Neural crest cell (in vitro differentiated cells): ENCODE results near the gene PLSCR2. TPM values are rescaled to one million over a fixed set of nuclear protein-coding genes. Genes with fewer than 3 reads are reported as not detected.

Experiments used
- DNase-seq: peaks from one replicate; pipeline ENCODE4 v3.0.0; 2021; ENCODE audit warnings: low read depth, mixed read lengths, low spot score
- H3K27ac Mint-ChIP-seq: one replicate; pipeline ENCODE4 v1.8.0; 2021; ENCODE audit warnings: mild to moderate bottlenecking, mixed read lengths; ENCODE audit not compliant: unreplicated experiment
- H3K27me3 Mint-ChIP-seq: 2 replicates; pipeline ENCODE4 v1.8.0; 2021; ENCODE audit warnings: low read depth, mild to moderate bottlenecking, mixed read lengths
- H3K36me3 Mint-ChIP-seq: 2 replicates; pipeline ENCODE4 v1.8.0; 2021; ENCODE audit warnings: low read depth, mild to moderate bottlenecking, mixed read lengths
- H3K4me1 Mint-ChIP-seq: 2 replicates; pipeline ENCODE4 v1.8.0; 2021; ENCODE audit warnings: mixed read lengths
- H3K4me3 Mint-ChIP-seq: one replicate; pipeline ENCODE4 v1.8.0; 2021; ENCODE audit warnings: mild to moderate bottlenecking, mixed read lengths
- H3K9me3 Mint-ChIP-seq: 2 replicates; pipeline ENCODE4 v1.8.0; 2021; ENCODE audit warnings: mixed read lengths
- CTCF ChIP-seq: fragments of 200-600 bp; sonication (generic); conservative IDR thresholded peaks from 2 replicates; pipeline ENCODE4 v1.5.0; 2021; ENCODE audit warnings: antibody characterized with exemption, mild to moderate bottlenecking
- long read RNA-seq: library from polyadenylated mRNA; unstranded; transcript quantifications from one replicate; pipeline ENCODE4 v2.0.0, GENCODE V29; 2020
- total RNA-seq: library from RNA; stranded (reverse); gene quantifications from 2 replicates; pipeline ENCODE4 v1.2.1, GENCODE V29; 2021

Gene PLSCR2, protein sequence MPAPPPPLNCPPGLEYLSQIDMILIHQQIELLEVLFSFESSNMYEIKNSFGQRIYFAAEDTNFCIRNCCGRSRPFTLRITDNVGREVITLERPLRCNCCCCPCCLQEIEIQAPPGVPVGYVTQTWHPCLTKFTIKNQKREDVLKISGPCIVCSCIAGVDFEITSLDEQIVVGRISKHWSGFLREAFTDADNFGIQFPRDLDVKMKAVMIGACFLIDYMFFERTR
- not detected in 2 replicates for total RNA-seq
- long read RNA-seq, result 0 reads

GRCh38 chr3:146469150-146470017, at the start of gene PLSCR2:
Gene PLSCR2, minus strand, starts transcription at chr3:146469561. Its CDS starts 9,657 bp downstream, at chr3:146459904.
- no peak for DNase-seq
- H3K27me3 Mint-ChIP-seq, result no peaks in the 10 kb centered on the region
- H3K27ac Mint-ChIP-seq, result no peak within 1 kb of the TSS
- no peak for TF ChIP-seq CTCF
- no peaks in the 10 kb centered on the region for H3K4me1 Mint-ChIP-seq
- no peaks in the 10 kb centered on the region for H3K9me3 Mint-ChIP-seq
- no peaks in the 10 kb centered on the region for H3K36me3 Mint-ChIP-seq
- no peak within 1 kb of the TSS for H3K4me3 Mint-ChIP-seq

DNA sequence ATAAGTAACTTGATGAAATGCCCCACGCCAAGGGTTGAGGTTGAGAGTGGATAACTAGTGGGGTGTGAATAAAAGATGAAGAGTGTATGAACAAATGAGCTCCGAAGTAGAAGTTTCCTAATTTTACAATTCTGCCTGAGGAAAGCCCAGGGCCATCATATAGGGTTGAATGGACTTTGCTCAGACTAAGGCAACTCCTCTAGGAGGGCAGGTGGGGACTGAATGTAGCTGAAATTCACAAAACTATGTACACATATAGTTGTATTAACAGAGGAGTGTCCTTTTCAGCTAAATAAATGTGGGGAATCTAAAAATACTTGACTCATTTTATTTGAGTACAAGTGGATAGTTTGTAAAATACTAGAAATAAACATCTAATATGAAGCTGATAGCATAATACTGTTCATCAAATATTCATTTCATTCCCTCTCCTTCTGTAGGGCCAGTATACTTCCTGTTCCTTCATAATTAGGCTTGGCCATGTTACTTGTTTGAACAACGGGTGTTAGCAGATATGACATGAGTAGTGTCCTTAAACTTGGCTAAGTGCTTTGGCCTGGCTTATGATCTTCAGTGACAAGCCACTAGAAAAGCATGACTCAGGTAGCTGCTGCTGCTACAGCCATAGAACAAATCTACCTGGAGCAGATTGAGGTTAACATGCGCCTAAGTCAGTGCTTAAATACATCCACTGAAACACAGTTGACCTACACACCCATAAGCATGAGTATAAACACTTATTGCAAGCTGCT, 48.5 kb upstream of the PLSCR2 start:
- Mint-ChIP-seq H3K4me3 (no peak overlapping the region), H3K4me1 (peaks cover 6% of the 10 kb centered on the region), H3K27ac (no peak overlapping the region), H3K9me3 (no peaks in the 10 kb centered on the region), H3K36me3 (peaks cover 3% of the 10 kb centered on the region), H3K27me3 (no peaks in the 10 kb centered on the region)
- no peak for TF ChIP-seq CTCF
- no peak for DNase-seq

DNA sequence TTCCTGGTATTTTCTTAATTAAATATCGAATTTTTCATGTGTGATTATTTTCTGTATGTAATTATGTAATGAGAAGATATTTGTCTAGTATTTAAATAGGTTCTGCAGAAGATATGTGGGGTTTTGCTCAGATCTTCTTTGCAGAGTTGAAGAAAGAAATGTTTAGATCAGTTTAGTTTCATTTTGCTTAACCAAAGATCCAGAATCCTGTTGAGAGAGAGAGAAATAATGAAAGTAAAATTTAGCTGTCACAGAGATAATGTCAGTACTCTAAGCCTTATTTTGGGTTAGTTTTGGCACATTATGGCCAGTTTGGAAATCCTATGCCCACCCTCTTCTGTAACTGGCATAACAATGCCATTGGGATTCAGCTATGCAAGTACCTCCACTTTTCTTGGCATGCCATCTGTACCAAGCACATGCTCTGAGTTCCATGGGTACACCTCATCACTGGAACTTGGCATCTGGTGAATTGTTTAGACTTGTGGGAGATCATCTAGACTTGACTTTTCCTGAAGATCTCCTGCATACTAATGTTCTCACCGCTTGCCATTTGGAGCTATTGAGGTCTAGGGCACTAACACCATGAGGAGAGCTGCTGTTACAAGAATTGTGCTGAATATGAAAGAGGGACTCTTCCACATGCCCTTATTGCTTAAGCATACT, 44.2 kb upstream of the PLSCR2 start:
- H3K4me1 Mint-ChIP-seq, result no peaks in the 10 kb centered on the region
- no peak overlapping the region for H3K4me3 Mint-ChIP-seq
- peaks cover 5% of the 10 kb centered on the region for H3K36me3 Mint-ChIP-seq
- DNase-seq, result no peak
- no peak overlapping the region for H3K27ac Mint-ChIP-seq
- no peaks in the 10 kb centered on the region for H3K27me3 Mint-ChIP-seq
- peaks cover 3% of the 10 kb centered on the region for H3K9me3 Mint-ChIP-seq
- TF ChIP-seq CTCF, result no peak

- Mint-ChIP-seq H3K4me1 (peaks cover 12% of the 10 kb centered on the region), H3K27ac (no peak overlapping the region), H3K9me3 (peaks cover 5% of the 10 kb centered on the region), H3K36me3 (peaks cover 5% of the 10 kb centered on the region), H3K27me3 (no peaks in the 10 kb centered on the region), H3K4me3 (no peak overlapping the region)
- no peak for DNase-seq
- TF ChIP-seq CTCF, result no peak
These were observed 42.2 kb upstream of the PLSCR2 start for GRCh38 chr3:146511402-146512134.
